HUES6 (cell line): ENCODE measurements around the gene BTBD1.
"Not testable (repeated sequence)": the region's sequence is repeated elsewhere in the genome, so short reads cannot be mapped to it uniquely, and the experiment has no call there.

Experiments
- H3K27ac ChIP-seq: 2 replicates; pipeline ENCODE4 v1.7.0; 2013; ENCODE audit warnings: low read depth, mild to moderate bottlenecking, low read length, inconsistent platforms
- H3K27me3 ChIP-seq: 2 replicates; pipeline ENCODE4 v1.6.1; 2013; ENCODE audit warnings: low read length; ENCODE audit not compliant: control insufficient read depth, insufficient read depth
- H3K36me3 ChIP-seq: 2 replicates; pipeline ENCODE4 v1.6.1; 2013; ENCODE audit warnings: low read length; ENCODE audit not compliant: control insufficient read depth, insufficient read depth
- H3K4me1 ChIP-seq: 2 replicates; pipeline ENCODE4 v1.6.1; 2013; ENCODE audit warnings: low read length; ENCODE audit not compliant: control insufficient read depth, insufficient read depth
- H3K4me3 ChIP-seq: 2 replicates; pipeline ENCODE4 v1.5.1; 2013; ENCODE audit warnings: low read depth, low read length
- H3K9ac ChIP-seq: one replicate; pipeline ENCODE4 v1.6.1; 2013; ENCODE audit warnings: mild to moderate bottlenecking, low read length
- H3K9me3 ChIP-seq: 2 replicates; pipeline ENCODE4 v1.6.1; 2013; ENCODE audit warnings: low read depth, low read length; ENCODE audit not compliant: control insufficient read depth, insufficient read depth

BTBD1 gene

DNA sequence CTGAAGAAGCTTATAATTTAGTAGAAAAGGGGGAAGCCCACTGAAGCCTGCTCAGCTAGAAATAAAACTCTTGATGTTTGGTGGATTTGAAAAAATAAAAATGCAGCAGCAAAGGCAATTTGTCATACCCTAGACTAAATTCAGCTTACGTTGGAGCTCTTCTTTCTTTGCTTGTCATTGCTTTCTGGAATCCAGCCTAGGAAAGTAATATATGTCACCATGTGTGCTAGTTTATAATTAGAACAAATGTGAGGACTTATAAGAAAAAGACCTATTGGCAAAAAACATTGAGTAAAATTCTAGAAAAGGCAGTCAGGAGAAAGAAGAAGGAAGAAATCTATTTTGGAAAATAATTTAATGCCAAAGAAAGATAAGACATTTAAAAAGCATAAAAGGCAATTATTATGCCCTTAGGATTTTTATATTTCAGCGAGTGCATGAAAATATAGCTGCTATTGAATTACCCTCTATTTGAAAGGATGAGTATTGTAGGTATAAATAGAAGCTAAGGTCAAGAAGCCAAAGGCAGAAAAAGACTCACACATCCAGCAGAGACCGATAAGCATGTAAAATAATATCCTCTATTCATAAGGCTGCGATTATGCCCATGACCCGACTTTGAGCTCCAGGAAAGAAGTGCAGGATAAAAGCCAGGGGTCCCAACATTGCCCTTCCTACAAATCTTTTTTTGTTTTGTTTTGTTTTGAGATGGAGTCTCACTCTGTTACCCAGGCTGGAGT, 10.6 kb upstream of the BTBD1 start:
- no peaks in the 10 kb centered on the region for H3K36me3 ChIP-seq
- H3K9ac ChIP-seq: no peak overlapping the region
- no peak overlapping the region for H3K27ac ChIP-seq
- H3K4me3 ChIP-seq: no peak overlapping the region
- H3K27me3 ChIP-seq: peaks cover 4% of the 10 kb centered on the region; the same call in 1 of the 2 replicates
- peaks cover 18% of the 10 kb centered on the region for H3K9me3 ChIP-seq
- no peaks in the 10 kb centered on the region for H3K4me1 ChIP-seq

DNA sequence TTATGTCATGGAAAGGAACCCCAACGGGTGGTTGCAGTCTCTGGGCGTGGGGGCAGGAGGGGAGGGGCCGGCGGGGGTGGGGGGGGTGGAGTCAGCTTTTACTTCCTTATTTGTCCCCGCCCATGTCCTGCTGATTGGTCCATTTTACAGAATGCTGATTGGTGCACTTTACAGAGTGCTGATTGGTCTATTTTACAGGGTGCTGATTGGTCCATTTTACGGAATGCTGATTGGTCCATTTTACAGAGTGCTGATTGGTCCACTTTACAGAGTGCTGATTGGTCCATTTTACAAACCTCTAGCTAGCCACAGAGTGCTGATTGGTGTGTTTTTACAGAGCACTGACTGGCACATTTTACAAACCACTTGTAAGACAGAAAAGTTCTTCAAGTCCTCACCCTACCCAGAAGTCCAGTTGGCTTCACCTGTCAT, 2.2 kb upstream of the BTBD1 start:
- H3K4me1 ChIP-seq, H3K27ac ChIP-seq, H3K9ac ChIP-seq, H3K36me3 ChIP-seq, H3K4me3 ChIP-seq, H3K27me3 ChIP-seq: not testable (repeated sequence)
- H3K9me3 ChIP-seq: peaks cover 20% of the 10 kb centered on the region

DNA sequence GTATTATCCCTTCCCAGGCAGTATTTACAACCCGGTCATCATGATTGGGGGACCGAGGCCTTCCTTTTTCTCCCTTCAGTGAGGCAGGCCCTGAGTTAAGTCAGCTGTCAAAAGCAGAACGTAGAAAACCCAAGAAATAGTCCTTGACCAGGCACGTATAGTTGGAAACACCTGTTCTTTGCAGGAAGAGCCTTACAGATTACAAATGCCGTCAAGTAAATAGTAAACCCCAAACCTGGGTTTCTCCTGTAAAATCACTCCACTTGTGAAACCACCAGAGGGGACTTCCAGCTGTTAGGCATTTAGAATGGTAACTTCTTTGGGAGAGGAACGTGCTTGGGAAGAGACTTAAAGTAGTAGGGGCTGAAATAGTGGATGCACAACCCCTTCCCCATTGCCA, 1.0 kb upstream of the BTBD1 start:
- H3K9me3 ChIP-seq: peaks cover 12% of the 10 kb centered on the region
- no peak overlapping the region for H3K27ac ChIP-seq
- H3K4me3 ChIP-seq: no peak overlapping the region
- H3K4me1 ChIP-seq: peaks cover 17% of the 10 kb centered on the region
- H3K27me3 ChIP-seq: no peaks in the 10 kb centered on the region
- no peak overlapping the region for H3K9ac ChIP-seq
- H3K36me3 ChIP-seq: no peaks in the 10 kb centered on the region

DNA sequence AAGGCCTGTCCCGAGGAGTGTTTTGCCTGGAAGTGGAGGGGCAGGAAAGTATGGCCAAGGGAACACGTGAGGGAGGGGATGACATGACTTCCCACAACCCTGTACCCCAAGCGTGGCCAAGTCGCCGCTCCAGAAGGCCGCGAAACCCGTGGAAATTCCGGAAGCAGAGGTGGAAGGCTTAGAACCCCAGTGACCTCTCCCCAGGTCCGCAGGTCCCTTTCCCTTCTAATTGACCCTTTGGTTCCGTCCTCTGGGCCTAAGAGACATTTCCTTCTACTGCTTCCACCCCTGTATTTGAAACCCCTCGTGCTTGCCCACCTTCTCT, 548 bp upstream of the BTBD1 start:
- no peaks in the 10 kb centered on the region for H3K27me3 ChIP-seq
- peaks cover 17% of the 10 kb centered on the region for H3K4me1 ChIP-seq
- H3K36me3 ChIP-seq: 0 out of 2 replicates have a peak, but pooled peaks cover 3% of the 10 kb centered on the region
- H3K9ac ChIP-seq: peak overlapping the region; percentile 94
- H3K4me3 ChIP-seq: peak overlapping the region; percentile 83
- peaks cover 10% of the 10 kb centered on the region for H3K9me3 ChIP-seq
- peak overlapping the region; percentile 96; the same call in 1 of the 2 replicates for H3K27ac ChIP-seq

DNA sequence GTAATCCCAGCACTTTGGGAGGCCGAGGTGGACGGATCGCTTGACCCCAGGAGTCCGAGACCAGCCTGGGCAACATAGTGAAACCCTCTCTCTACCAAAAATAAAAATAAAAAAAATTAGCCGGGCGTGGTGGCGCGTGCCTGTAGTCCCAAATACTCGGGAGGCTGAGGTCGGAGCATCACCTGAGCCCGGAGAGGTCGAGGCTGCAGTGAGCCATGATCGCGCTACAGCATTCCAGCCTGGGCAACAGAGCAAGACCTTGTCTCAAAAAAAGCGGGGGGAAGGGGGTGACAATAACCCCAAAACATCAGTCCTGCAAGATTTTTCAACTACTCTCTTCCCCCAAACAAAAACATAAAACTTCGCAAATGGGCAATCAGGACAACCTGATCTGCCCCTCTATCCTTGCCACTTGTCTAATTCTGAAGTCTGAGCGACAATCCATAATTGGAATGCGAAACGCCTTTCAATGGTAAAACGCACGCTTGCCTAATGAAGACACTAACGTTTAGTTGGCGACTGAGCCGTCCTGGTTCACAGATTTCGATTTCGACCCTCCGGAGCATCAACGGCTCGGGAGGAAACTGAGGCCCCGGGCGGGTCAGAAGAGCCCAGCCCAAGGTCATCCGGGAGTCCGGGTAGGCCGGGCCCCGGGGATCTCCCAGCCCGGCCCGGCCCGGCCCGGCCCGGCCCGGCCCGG, 868 bp downstream of the BTBD1 start:
- Histone ChIP-seq H3K27ac (peak overlapping the region; percentile 96), H3K4me3 (peak overlapping the region; percentile 83), H3K9ac (peak overlapping the region; percentile 94), H3K27me3 (no peaks in the 10 kb centered on the region), H3K4me1 (peaks cover 24% of the 10 kb centered on the region), H3K36me3 (peaks cover 11% of the 10 kb centered on the region), H3K9me3 (peaks cover 8% of the 10 kb centered on the region)

DNA sequence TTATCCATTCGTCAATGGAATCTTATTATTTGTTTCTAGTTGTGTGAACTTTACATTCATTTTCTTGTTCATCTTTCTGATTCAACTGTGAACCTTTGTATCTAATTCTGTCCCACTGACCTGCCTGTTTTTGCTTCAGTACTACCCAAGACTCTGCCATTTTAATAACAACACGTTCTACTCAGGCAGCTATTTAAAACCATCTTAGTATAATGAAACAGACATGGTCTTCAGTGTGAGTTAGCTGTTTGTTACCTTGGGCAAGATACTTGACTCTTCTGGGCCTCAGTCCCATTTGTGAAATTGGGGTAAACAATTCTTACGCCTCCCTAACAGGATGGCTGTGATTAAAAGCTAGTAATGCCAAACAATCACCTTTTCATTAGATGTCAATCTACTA, 1.6 kb downstream of the BTBD1 start:
- Histone ChIP-seq H3K4me1 (peaks cover 24% of the 10 kb centered on the region), H3K27ac (no peak overlapping the region)

DNA sequence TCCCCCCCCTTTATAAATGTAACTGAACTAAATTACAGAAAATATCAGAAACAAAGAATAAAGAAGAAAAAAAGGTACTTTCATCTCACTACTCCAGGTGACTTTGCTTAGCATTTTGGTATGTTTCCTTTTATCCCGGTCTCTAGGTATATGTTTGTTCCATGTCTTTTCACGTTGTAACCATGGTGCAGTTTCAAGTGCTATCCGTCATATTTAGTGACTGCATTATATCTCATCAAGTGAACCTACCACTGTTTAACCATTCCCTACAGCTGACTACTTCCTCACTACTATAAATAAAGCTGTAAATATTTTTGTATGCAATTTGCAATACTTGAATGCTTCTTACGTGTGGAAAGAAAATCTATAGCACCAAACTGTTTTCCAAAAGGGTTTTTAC, 2.2 kb downstream of the BTBD1 start:
- H3K9me3 ChIP-seq: peaks cover 7% of the 10 kb centered on the region
- H3K27ac ChIP-seq: no peak overlapping the region

More for the DNA sequence above, 1.6 kb downstream of the BTBD1 start:
- Histone ChIP-seq H3K36me3 (peaks cover 15% of the 10 kb centered on the region), H3K27me3 (no peaks in the 10 kb centered on the region), H3K9me3 (peaks cover 8% of the 10 kb centered on the region), H3K4me3 (peak overlapping the region; percentile 83), H3K9ac (peak overlapping the region; percentile 94)

DNA sequence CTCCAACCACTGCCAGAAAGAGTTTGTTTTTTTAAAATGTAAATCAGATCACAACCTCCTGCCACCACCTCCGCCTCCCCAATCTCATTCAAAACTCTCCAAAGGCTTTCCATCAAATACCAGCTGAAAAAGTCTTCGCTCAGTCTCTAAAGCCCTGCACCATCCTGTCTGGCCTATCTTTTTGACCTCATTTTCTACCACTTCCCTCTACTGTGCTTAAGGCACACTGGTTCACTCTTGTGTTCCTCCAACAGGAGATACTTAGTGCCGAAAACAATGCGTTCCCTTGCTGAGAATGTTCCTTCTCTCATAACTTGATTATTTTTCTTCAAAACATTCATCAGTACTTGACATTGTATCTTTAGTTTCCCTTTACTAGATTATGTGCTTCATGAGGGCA, 3.5 kb downstream of the BTBD1 start:
- H3K4me1 ChIP-seq: peaks cover 24% of the 10 kb centered on the region
- no peak overlapping the region for H3K27ac ChIP-seq
- peaks cover 15% of the 10 kb centered on the region for H3K36me3 ChIP-seq
- H3K9ac ChIP-seq: no peak overlapping the region
- H3K9me3 ChIP-seq: no peaks in the 10 kb centered on the region
- 0 out of 2 replicates have a peak overlapping the region, but pooled peaks have one; percentile 2 for H3K4me3 ChIP-seq
- no peaks in the 10 kb centered on the region for H3K27me3 ChIP-seq

More for the DNA sequence above, 2.2 kb downstream of the BTBD1 start:
- Histone ChIP-seq H3K36me3 (peaks cover 15% of the 10 kb centered on the region), H3K9ac (no peak overlapping the region), H3K4me1 (peaks cover 24% of the 10 kb centered on the region), H3K27me3 (no peaks in the 10 kb centered on the region), H3K4me3 (peak overlapping the region; percentile 83)

DNA sequence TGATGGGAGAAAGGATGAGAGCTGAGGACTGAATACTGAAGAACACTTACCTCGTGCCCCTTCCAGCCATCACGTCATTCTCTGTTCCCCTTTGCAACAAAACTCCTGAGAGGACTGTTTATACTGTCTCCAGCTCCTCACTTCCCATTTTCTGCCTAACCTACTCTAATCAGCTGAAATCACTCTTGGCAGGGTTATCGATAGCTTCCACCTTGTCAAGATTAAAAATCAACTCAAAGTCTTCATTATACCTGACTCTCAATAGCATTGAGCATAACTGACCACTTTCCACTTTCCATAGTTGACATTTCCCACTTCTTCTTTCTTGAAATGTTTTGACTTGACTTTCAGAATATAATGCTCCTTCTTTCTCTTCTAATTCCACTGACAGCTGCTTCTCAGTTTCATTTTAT, 4.3 kb downstream of the BTBD1 start:
- H3K36me3 ChIP-seq: peaks cover 15% of the 10 kb centered on the region
- H3K9ac ChIP-seq: no peak overlapping the region
- H3K27ac ChIP-seq: no peak overlapping the region
- no peaks in the 10 kb centered on the region for H3K27me3 ChIP-seq
- 0 out of 2 replicates have a peak overlapping the region, but pooled peaks have one; percentile 2 for H3K4me3 ChIP-seq
- H3K4me1 ChIP-seq: peaks cover 28% of the 10 kb centered on the region
- no peaks in the 10 kb centered on the region for H3K9me3 ChIP-seq

DNA sequence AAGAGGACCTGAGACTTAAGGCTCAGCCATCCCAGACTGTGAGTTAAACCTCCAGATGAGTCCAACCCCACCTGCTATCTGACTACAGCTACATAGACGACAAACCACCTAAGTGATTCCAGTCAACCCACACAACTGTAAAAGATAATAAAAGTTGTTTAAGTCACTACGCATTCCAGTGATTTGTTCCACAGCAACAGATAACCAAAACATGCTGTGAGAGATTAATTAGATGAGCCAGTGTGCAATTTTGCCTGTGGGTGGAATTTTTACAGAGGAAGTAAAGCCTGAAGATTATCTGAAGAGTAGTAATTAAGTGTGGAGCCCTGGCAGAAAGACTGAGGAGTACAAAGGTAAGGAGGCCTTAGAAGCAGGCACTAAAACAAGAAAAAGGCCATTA, 5.4 kb downstream of the BTBD1 start:
- Histone ChIP-seq H3K27ac (no peak overlapping the region), H3K27me3 (no peaks in the 10 kb centered on the region), H3K4me1 (peaks cover 32% of the 10 kb centered on the region), H3K9me3 (no peaks in the 10 kb centered on the region), H3K4me3 (no peak overlapping the region), H3K9ac (no peak overlapping the region), H3K36me3 (peaks cover 15% of the 10 kb centered on the region)

DNA sequence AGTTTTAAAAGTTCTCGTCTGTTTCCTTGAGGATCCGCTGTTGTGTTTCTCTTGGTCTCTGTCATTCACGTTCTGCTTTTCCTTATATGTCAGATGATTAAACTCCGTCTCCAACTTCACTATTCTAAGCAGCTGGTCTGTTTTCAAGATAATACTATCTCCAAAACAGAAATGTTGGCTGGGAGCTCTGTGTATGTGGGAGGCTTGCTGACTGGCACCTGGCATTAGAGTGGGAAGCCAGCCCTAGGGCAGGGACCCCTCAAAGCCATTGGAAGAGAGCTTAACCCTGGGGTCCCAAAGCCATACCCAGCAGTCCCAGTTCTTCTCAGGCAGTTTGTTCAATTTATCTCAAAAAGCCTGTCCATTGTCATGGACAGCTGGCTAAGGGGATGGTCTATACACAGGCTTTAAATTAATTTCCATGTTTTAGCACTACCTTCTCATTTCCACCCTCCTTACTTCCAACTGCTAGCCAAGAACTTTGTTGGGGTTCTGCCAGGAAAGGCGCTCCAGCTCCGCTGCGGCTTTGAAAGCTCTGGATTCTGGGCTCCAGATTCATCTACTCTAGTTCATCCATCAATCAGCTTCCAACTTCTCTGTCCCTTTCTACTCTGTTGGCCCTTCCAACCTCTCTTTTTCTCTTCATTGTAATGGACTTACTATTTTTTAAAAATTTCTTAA, 9.2 kb downstream of the BTBD1 start:
- H3K27ac ChIP-seq: peak overlapping the region; percentile 22
- H3K9me3 ChIP-seq: no peaks in the 10 kb centered on the region
- H3K36me3 ChIP-seq: peaks cover 48% of the 10 kb centered on the region
- no peaks in the 10 kb centered on the region for H3K27me3 ChIP-seq
- H3K4me3 ChIP-seq: no peak overlapping the region
- no peak overlapping the region for H3K9ac ChIP-seq
- peaks cover 22% of the 10 kb centered on the region for H3K4me1 ChIP-seq
